Ishikawa (cell line): ENCODE measurements around the gene BDH1.

Experiments used
- CEBPB ChIP-seq: IDR thresholded peaks from 2 replicates; pipeline ENCODE4 v1.6.1; 2012
- CREB1 ChIP-seq: IDR thresholded peaks from 2 replicates; pipeline ENCODE4 v1.6.1; 2012; ENCODE audit warnings: low read depth
- EGR1 ChIP-seq: IDR thresholded peaks from 2 replicates; pipeline ENCODE4 v1.6.1; 2012
- EP300 ChIP-seq: IDR thresholded peaks from 2 replicates; pipeline ENCODE4 v1.6.1; 2012; ENCODE audit warnings: borderline replicate concordance
- FOXM1 ChIP-seq: IDR thresholded peaks from 2 replicates; pipeline ENCODE4 v1.6.1; 2012; ENCODE audit warnings: low read depth, borderline replicate concordance
- NFIC ChIP-seq: IDR thresholded peaks from 2 replicates; pipeline ENCODE4 v1.6.1; 2012
- RAD21 ChIP-seq: IDR thresholded peaks from 2 replicates; pipeline ENCODE4 v1.6.1; 2012; ENCODE audit warnings: low read depth
- TAF1 ChIP-seq: IDR thresholded peaks from 2 replicates; pipeline ENCODE4 v1.6.1; 2012; ENCODE audit warnings: low read depth, mild to moderate bottlenecking
- TCF12 ChIP-seq: IDR thresholded peaks from 2 replicates; pipeline ENCODE4 v1.6.1; 2012; ENCODE audit warnings: low read depth
- TEAD4 ChIP-seq: IDR thresholded peaks from 2 replicates; pipeline ENCODE4 v1.6.1; 2012
- YY1 ChIP-seq: IDR thresholded peaks from 2 replicates; pipeline ENCODE4 v1.6.1; 2012; ENCODE audit warnings: low read depth
- ZBTB7A ChIP-seq: IDR thresholded peaks from 2 replicates; pipeline ENCODE4 v1.6.1; 2012; ENCODE audit warnings: low read depth
- TF ChIP-seq, protein P1 (sequence below): IDR thresholded peaks from 2 replicates; pipeline ENCODE4 v1.6.1; 2012
- TF ChIP-seq, protein P2 (sequence below): IDR thresholded peaks from 2 replicates; pipeline ENCODE4 v1.6.1; 2012
- TF ChIP-seq, protein P3 (sequence below): IDR thresholded peaks from 2 replicates; pipeline ENCODE4 v1.6.1; 2012; ENCODE audit warnings: low read depth, mild to moderate bottlenecking

BDH1 gene

GRCh38 chr3:197583371-197583770 lies 27.6 kb upstream of the BDH1 start:
- TF ChIP-seq CEBPB, result no peak

- TF ChIP-seq FOXM1 (no peak), EGR1 (no peak), TAF1 (no peak), YY1 (no peak), RAD21 (no peak), TCF12 (no peak), CREB1 (no peak), NFIC (no peak), CEBPB (no peak), TEAD4 (no peak), EP300 (no peak), ZBTB7A (no peak)
- TF ChIP-seq, protein P1, sequence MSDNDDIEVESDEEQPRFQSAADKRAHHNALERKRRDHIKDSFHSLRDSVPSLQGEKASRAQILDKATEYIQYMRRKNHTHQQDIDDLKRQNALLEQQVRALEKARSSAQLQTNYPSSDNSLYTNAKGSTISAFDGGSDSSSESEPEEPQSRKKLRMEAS, result no peak
- TF ChIP-seq, protein P2, sequence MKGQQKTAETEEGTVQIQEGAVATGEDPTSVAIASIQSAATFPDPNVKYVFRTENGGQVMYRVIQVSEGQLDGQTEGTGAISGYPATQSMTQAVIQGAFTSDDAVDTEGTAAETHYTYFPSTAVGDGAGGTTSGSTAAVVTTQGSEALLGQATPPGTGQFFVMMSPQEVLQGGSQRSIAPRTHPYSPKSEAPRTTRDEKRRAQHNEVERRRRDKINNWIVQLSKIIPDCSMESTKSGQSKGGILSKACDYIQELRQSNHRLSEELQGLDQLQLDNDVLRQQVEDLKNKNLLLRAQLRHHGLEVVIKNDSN, result no peak
Observed at GRCh38 chr3:197580253-197580691, 24.5 kb upstream of the BDH1 start.

DNA sequence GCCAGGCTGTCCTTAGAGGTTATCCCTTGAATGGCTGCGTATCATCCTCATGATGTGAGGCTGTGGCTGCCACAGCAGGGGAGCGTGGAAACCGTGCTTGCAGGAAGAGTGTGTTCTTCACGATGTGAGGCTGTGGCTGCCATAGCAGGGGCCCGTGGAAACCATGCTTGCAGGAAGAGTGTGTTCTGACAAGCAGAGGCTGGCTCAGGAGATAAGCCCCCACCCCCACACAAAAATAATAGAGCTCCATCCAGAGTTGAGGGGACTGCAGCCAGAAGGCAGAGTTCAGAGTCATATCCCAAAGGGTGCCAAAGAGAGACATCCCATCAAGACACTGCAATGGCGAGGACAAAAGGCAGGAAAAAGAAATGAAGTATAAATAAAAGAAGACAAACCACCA lies 22.6 kb upstream of the BDH1 start:
- TF ChIP-seq NFIC (no peak), TEAD4 (no peak), RAD21 (no peak), ZBTB7A (no peak), TAF1 (no peak), FOXM1 (no peak), EP300 (no peak), YY1 (no peak), CREB1 (no peak), CEBPB (no peak), TCF12 (no peak)
- TF ChIP-seq, protein P1, result no peak
- TF ChIP-seq, protein P2, result no peak
- TF ChIP-seq, protein P3, sequence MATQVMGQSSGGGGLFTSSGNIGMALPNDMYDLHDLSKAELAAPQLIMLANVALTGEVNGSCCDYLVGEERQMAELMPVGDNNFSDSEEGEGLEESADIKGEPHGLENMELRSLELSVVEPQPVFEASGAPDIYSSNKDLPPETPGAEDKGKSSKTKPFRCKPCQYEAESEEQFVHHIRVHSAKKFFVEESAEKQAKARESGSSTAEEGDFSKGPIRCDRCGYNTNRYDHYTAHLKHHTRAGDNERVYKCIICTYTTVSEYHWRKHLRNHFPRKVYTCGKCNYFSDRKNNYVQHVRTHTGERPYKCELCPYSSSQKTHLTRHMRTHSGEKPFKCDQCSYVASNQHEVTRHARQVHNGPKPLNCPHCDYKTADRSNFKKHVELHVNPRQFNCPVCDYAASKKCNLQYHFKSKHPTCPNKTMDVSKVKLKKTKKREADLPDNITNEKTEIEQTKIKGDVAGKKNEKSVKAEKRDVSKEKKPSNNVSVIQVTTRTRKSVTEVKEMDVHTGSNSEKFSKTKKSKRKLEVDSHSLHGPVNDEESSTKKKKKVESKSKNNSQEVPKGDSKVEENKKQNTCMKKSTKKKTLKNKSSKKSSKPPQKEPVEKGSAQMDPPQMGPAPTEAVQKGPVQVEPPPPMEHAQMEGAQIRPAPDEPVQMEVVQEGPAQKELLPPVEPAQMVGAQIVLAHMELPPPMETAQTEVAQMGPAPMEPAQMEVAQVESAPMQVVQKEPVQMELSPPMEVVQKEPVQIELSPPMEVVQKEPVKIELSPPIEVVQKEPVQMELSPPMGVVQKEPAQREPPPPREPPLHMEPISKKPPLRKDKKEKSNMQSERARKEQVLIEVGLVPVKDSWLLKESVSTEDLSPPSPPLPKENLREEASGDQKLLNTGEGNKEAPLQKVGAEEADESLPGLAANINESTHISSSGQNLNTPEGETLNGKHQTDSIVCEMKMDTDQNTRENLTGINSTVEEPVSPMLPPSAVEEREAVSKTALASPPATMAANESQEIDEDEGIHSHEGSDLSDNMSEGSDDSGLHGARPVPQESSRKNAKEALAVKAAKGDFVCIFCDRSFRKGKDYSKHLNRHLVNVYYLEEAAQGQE, result no peak

- TF ChIP-seq RAD21 (no peak), NFIC (no peak), TEAD4 (no peak), EGR1 (no peak), ZBTB7A (no peak), YY1 (no peak), CEBPB (no peak), EP300 (no peak), FOXM1 (no peak), CREB1 (no peak), TCF12 (no peak), TAF1 (no peak)
- TF ChIP-seq, protein P1, result no peak
- TF ChIP-seq, protein P2, result no peak
- TF ChIP-seq, protein P3, result no peak
Observed at GRCh38 chr3:197577366-197578074, 21.8 kb upstream of the BDH1 start.

DNA sequence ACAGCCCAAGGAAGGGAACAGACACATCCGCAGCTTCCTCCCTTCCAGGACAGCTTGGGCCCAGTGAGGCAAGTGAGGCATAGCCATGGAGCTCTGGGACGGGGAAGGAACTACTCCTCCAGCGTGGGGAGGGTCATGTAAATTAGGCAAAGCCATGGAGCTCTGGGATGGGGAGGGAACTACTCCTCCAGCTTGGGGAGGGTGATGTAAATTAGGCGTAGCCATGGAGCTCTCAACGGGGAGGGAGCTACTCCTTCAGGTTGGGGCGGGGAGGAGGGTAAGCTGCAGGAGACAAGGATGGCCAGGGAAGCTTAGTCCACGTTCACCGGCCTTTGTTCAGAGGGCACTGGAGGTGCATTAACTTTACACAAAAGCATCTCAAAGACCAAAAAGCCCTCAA lies 21.1 kb upstream of the BDH1 start:
- TF ChIP-seq TCF12 (no peak), FOXM1 (no peak), NFIC (no peak), CEBPB (no peak), RAD21 (no peak), YY1 (no peak), EGR1 (no peak), TAF1 (no peak), CREB1 (no peak), ZBTB7A (no peak), EP300 (no peak)
- TF ChIP-seq, protein P3, result no peak
- TF ChIP-seq, protein P2, result no peak
- TF ChIP-seq, protein P1, result no peak
